HEK293 (cell line): ENCODE measurements around the gene DNAJC22.
A peak's percentile ranks its signal among the peaks of the same experiment; 100 is the strongest.

Source experiments
- GFI1B ChIP-seq: fragments of 450-650 bp; formaldehyde crosslinking; IDR thresholded peaks from 2 replicates; pipeline ENCODE4 v1.5.1; 2016; ENCODE audit warnings: missing biosample characterization, missing genetic modification characterization
- GLIS1 ChIP-seq: fragments of 450-650 bp; formaldehyde crosslinking; IDR thresholded peaks from 2 replicates; pipeline ENCODE4 v1.5.1; 2016; ENCODE audit warnings: missing biosample characterization, missing genetic modification characterization
- GLIS2 ChIP-seq: fragments of 450-650 bp; formaldehyde crosslinking; IDR thresholded peaks from 2 replicates; pipeline ENCODE4 v1.5.1; 2016; ENCODE audit warnings: missing biosample characterization, missing genetic modification characterization
- MZF1 ChIP-seq: fragments of 450-650 bp; formaldehyde crosslinking; IDR thresholded peaks from 2 replicates; pipeline ENCODE4 v1.5.1; 2017; ENCODE audit warnings: missing biosample characterization, missing genetic modification characterization, borderline replicate concordance
- PRDM1 ChIP-seq: fragments of 450-650 bp; formaldehyde crosslinking; IDR thresholded peaks from 2 replicates; pipeline ENCODE4; 2016; ENCODE audit warnings: missing biosample characterization, missing genetic modification characterization
- REPIN1 ChIP-seq: fragments of 450-650 bp; formaldehyde crosslinking; IDR thresholded peaks from 2 replicates; pipeline ENCODE4 v1.5.1; 2017; ENCODE audit warnings: missing biosample characterization, missing genetic modification characterization, low read depth
- ZBTB17 ChIP-seq: fragments of 450-650 bp; formaldehyde crosslinking; IDR thresholded peaks from 2 replicates; pipeline ENCODE4 v1.5.1; 2016; ENCODE audit warnings: missing biosample characterization, missing genetic modification characterization
- ZNF174 ChIP-seq: fragments of 450-650 bp; formaldehyde crosslinking; IDR thresholded peaks from 2 replicates; pipeline ENCODE4 v1.5.0; 2017; ENCODE audit warnings: missing biosample characterization, mild to moderate bottlenecking, missing genetic modification characterization
- ZNF335 ChIP-seq: fragments of 450-650 bp; formaldehyde crosslinking; conservative IDR thresholded peaks from 2 replicates; pipeline ENCODE4 v1.5.1; 2016; ENCODE audit warnings: missing biosample characterization, missing genetic modification characterization
- ZNF394 ChIP-seq: fragments of 450-650 bp; formaldehyde crosslinking; IDR thresholded peaks from 2 replicates; pipeline ENCODE4 v1.5.1; 2016; ENCODE audit warnings: missing biosample characterization, missing genetic modification characterization, mild to moderate bottlenecking, moderate library complexity, borderline replicate concordance
- ZNF521 ChIP-seq: fragments of 450-650 bp; formaldehyde crosslinking; IDR thresholded peaks from 2 replicates; pipeline ENCODE4 v1.5.1; 2017; ENCODE audit warnings: missing biosample characterization, mild to moderate bottlenecking, missing genetic modification characterization
- ZNF561 ChIP-seq: fragments of 450-650 bp; IDR thresholded peaks from 2 replicates; pipeline ENCODE4 v1.5.1; 2018; ENCODE audit warnings: missing biosample characterization, missing genetic modification characterization, borderline replicate concordance
- ZNF626 ChIP-seq: fragments of 450-650 bp; sonication (Bioruptor Pico); formaldehyde crosslinking; IDR thresholded peaks from 2 replicates; pipeline ENCODE4 v1.5.1; 2018; ENCODE audit warnings: missing biosample characterization, missing genetic modification characterization, inconsistent platforms
- ZNF76 ChIP-seq: fragments of 450-650 bp; formaldehyde crosslinking; IDR thresholded peaks from 2 replicates; pipeline ENCODE4; 2016; ENCODE audit warnings: low read depth, missing biosample characterization, missing genetic modification characterization, borderline replicate concordance
- ZNF791 ChIP-seq: fragments of 450-650 bp; formaldehyde crosslinking; IDR thresholded peaks from 2 replicates; pipeline ENCODE4 v1.5.1; 2016; ENCODE audit warnings: missing biosample characterization, missing genetic modification characterization
- ZXDB ChIP-seq: fragments of 450-650 bp; formaldehyde crosslinking; IDR thresholded peaks from 2 replicates; pipeline ENCODE4 v1.5.1; 2016; ENCODE audit warnings: missing biosample characterization, missing genetic modification characterization
- TF ChIP-seq, protein P1 (sequence below): fragments of 450-650 bp; formaldehyde crosslinking; IDR thresholded peaks from 2 replicates; pipeline ENCODE4 v1.5.1; 2016; ENCODE audit warnings: missing biosample characterization, missing genetic modification characterization
- TF ChIP-seq, protein P2 (sequence below): fragments of 450-650 bp; formaldehyde crosslinking; IDR thresholded peaks from 2 replicates; pipeline ENCODE4 v1.5.1; 2016; ENCODE audit warnings: missing biosample characterization, missing genetic modification characterization
- TF ChIP-seq, protein P3 (sequence below): fragments of 450-650 bp; formaldehyde crosslinking; IDR thresholded peaks from 2 replicates; pipeline ENCODE4 v1.5.1; 2016; ENCODE audit warnings: missing biosample characterization, missing genetic modification characterization

DNAJC22 gene

DNA sequence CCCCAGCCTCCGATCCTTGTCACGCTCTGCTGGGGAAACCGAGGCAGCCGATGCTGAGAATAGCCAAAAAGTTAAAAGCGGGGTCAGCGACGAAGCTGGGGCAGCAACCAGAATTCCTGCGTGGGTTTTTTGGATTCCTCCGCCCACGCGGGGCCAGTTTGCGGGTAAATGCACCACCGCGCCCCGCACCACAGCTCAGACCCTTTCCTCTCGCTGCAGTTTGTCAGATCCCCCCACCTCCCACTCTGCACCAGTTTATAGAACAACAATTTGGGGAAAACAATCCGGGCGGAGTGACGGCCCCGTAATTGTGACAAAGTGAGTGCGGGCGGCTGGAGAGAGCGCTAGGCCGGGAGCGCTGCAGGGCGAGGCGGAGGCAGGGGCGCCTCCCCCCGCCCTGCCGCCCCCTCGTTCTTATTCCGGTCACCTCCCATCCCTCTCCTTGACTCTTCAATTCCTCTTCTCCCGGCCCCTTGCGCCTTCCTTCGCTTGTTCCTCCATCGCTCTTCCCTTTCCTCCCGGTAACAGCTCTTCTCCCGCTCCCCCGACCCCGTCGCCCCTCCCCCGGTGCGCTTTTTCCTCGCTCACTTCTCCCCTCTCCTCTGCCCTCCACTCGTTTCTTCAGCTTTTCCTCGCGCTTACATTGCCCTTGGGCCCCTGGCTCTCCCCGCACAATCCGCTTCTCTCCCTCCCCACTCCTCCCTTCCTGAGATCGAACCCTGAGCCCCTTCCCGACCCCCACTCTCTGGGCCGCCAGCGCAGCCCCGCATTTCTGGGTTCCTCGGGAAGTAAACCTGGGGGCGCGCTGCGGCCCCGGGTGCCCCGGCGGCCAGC lies 646 bp upstream of the DNAJC22 start (continued):
- TF ChIP-seq ZNF626 (tag by site-specific recombination) (no peak), ZNF561 (tag by site-specific recombination) (no peak), ZXDB (tag by site-specific recombination) (0 out of 2 replicates have a peak, but pooled peaks have one; percentile 9), GFI1B (tag by site-specific recombination) (0 out of 2 replicates have a peak, but pooled peaks have one; percentile 16), ZNF521 (tag by site-specific recombination) (no peak), ZNF791 (tag by site-specific recombination) (no peak), ZNF174 (tag by site-specific recombination) (no peak), ZNF76 (no peak), ZNF335 (peak; percentile 37; the same call in 1 of the 2 replicates), REPIN1 (tag by site-specific recombination) (peak; percentile 9; the same call in 1 of the 2 replicates), PRDM1 (tag by site-specific recombination) (peak; percentile 50; the same call in 1 of the 2 replicates), GLIS2 (tag by site-specific recombination) (peak; percentile 2; the same call in 1 of the 2 replicates), GLIS1 (tag by site-specific recombination) (no peak), ZBTB17 (tag by site-specific recombination) (0 out of 2 replicates have a peak, but pooled peaks have one; percentile 23), MZF1 (no peak), ZNF394 (tag by site-specific recombination) (peak; percentile 52; the same call in 1 of the 2 replicates)
- TF ChIP-seq, protein P1, sequence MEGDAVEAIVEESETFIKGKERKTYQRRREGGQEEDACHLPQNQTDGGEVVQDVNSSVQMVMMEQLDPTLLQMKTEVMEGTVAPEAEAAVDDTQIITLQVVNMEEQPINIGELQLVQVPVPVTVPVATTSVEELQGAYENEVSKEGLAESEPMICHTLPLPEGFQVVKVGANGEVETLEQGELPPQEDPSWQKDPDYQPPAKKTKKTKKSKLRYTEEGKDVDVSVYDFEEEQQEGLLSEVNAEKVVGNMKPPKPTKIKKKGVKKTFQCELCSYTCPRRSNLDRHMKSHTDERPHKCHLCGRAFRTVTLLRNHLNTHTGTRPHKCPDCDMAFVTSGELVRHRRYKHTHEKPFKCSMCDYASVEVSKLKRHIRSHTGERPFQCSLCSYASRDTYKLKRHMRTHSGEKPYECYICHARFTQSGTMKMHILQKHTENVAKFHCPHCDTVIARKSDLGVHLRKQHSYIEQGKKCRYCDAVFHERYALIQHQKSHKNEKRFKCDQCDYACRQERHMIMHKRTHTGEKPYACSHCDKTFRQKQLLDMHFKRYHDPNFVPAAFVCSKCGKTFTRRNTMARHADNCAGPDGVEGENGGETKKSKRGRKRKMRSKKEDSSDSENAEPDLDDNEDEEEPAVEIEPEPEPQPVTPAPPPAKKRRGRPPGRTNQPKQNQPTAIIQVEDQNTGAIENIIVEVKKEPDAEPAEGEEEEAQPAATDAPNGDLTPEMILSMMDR (tag by site-specific recombination): no peak
- TF ChIP-seq, protein P2, sequence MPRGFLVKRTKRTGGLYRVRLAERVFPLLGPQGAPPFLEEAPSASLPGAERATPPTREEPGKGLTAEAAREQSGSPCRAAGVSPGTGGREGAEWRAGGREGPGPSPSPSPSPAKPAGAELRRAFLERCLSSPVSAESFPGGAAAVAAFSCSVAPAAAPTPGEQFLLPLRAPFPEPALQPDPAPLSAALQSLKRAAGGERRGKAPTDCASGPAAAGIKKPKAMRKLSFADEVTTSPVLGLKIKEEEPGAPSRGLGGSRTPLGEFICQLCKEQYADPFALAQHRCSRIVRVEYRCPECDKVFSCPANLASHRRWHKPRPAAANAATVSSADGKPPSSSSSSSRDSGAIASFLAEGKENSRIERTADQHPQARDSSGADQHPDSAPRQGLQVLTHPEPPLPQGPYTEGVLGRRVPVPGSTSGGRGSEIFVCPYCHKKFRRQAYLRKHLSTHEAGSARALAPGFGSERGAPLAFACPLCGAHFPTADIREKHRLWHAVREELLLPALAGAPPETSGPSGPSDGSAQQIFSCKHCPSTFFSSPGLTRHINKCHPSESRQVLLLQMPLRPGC (tag by site-specific recombination): no peak
- TF ChIP-seq, protein P3, sequence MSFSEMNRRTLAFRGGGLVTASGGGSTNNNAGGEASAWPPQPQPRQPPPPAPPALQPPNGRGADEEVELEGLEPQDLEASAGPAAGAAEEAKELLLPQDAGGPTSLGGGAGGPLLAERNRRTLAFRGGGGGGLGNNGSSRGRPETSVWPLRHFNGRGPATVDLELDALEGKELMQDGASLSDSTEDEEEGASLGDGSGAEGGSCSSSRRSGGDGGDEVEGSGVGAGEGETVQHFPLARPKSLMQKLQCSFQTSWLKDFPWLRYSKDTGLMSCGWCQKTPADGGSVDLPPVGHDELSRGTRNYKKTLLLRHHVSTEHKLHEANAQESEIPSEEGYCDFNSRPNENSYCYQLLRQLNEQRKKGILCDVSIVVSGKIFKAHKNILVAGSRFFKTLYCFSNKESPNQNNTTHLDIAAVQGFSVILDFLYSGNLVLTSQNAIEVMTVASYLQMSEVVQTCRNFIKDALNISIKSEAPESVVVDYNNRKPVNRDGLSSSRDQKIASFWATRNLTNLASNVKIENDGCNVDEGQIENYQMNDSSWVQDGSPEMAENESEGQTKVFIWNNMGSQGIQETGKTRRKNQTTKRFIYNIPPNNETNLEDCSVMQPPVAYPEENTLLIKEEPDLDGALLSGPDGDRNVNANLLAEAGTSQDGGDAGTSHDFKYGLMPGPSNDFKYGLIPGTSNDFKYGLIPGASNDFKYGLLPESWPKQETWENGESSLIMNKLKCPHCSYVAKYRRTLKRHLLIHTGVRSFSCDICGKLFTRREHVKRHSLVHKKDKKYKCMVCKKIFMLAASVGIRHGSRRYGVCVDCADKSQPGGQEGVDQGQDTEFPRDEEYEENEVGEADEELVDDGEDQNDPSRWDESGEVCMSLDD (tag by site-specific recombination): peak; percentile 25
